ENCODE data around the gene RAB3IL1.

Gene RAB3IL1

GRCh38 chr11:61869708-61870451 lies 47.5 kb downstream of the RAB3IL1 start:
- Histone ChIP-seq H3K27ac (peak overlapping the region; percentile 58 to 74), H3K4me3 (no peak overlapping the region), H3K9me3 (no peaks in the 10 kb centered on the region), H3K4me1 (peaks cover 0 to 41% (median 34%) of the 10 kb centered on the region in 4 donors), H3K27me3 (no peaks in the 10 kb centered on the region), H3K36me3 (peaks cover 6 to 34% (median 28%) of the 10 kb centered on the region in 3 donors)
- TF ChIP-seq CTCF (IDR thresholded peaks at IDR 0.05): no peak
- DNase-seq: no peak
- intact Hi-C loops (cut with DNase I; ENCODE audit: low total_unique reads): loop anchor here (2.0 kb wide), 1 partner anchor 79 kb away; no protein-coding TSS in a partner anchor

GRCh38 chr11:61869429-61869707 lies 48.0 kb downstream of the RAB3IL1 start:
- Histone ChIP-seq H3K27ac (peak overlapping the region; percentile 58 to 74), H3K4me3 (no peak overlapping the region), H3K4me1 (peaks cover 0 to 36% (median 29%) of the 10 kb centered on the region in 4 donors), H3K9me3 (no peaks in the 10 kb centered on the region), H3K36me3 (peaks cover 11 to 39% (median 32%) of the 10 kb centered on the region in 3 donors), H3K27me3 (no peaks in the 10 kb centered on the region)
- intact Hi-C loops (cut with DNase I; ENCODE audit: low total_unique reads): no loop called here
- DNase-seq: no peak
- TF ChIP-seq CTCF (IDR thresholded peaks at IDR 0.05): no peak

- no peak overlapping the region for H3K4me3 ChIP-seq
- TF ChIP-seq CTCF (IDR thresholded peaks at IDR 0.05): no peak
- no peak for DNase-seq
- H3K36me3 ChIP-seq: peaks cover 17 to 39% (median 33%) of the 10 kb centered on the region in 3 donors
- H3K4me1 ChIP-seq: peaks cover 0 to 30% (median 23%) of the 10 kb centered on the region in 4 donors
- H3K27me3 ChIP-seq: no peaks in the 10 kb centered on the region
- H3K27ac ChIP-seq: peak overlapping the region; percentile 2 to 74
- no peaks in the 10 kb centered on the region for H3K9me3 ChIP-seq
- intact Hi-C loops (cut with DNase I; ENCODE audit: low total_unique reads): no loop called here
These were observed 48.6 kb downstream of the RAB3IL1 start for GRCh38 chr11:61868571-61869428.

- Histone ChIP-seq H3K4me3 (no peak overlapping the region), H3K9me3 (no peaks in the 10 kb centered on the region), H3K27ac (no peak overlapping the region), H3K4me1 (peaks cover 0 to 27% (median 22%) of the 10 kb centered on the region in 4 donors), H3K27me3 (no peaks in the 10 kb centered on the region), H3K36me3 (peaks cover 27 to 38% (median 33%) of the 10 kb centered on the region in 3 donors)
- DNase-seq: no peak
- intact Hi-C loops (cut with DNase I; ENCODE audit: low total_unique reads): no loop called here
- TF ChIP-seq CTCF (IDR thresholded peaks at IDR 0.05): no peak
These were observed 50.4 kb downstream of the RAB3IL1 start for GRCh38 chr11:61866958-61867343.

GRCh38 chr11:61866231-61866957 lies 51.0 kb downstream of the RAB3IL1 start:
- no peak for TF ChIP-seq CTCF (IDR thresholded peaks at IDR 0.05)

More at GRCh38 chr11:61866231-61866957, 51.0 kb downstream of the RAB3IL1 start:
- intact Hi-C loops (cut with DNase I; ENCODE audit: low total_unique reads): no loop called here
- Histone ChIP-seq H3K4me1 (peaks cover 0 to 21% (median 17%) of the 10 kb centered on the region in 4 donors), H3K27ac (no peak overlapping the region), H3K36me3 (peaks cover 27 to 38% (median 33%) of the 10 kb centered on the region in 3 donors), H3K27me3 (no peaks in the 10 kb centered on the region), H3K4me3 (no peak overlapping the region), H3K9me3 (no peaks in the 10 kb centered on the region)
- DNase-seq: no peak
